Liver (tissue), 9 donors: ENCODE results near the gene TEX44. TPM values are rescaled to one million over a fixed set of nuclear protein-coding genes. Genes with fewer than 3 reads are reported as not detected.
"Not testable (repeated sequence)": the region's sequence is repeated elsewhere in the genome, so short reads cannot be mapped to it uniquely, and the experiment has no call there.

Source experiments
- DNase-seq: peaks from one replicate; pipeline ENCODE4 v3.0.0-alpha.2; 2017; ENCODE audit warnings: low spot score
- H3K27ac ChIP-seq, 2 donors: one replicate each; pipeline ENCODE4 v1.7.0; 2013; ENCODE audit warnings: inconsistent platforms in 2 of 2, low read length in 2 of 2, control low read depth in 1 of 2, low read depth in 1 of 2, mild to moderate bottlenecking in 1 of 2
- H3K27me3 ChIP-seq, 4 donors: one replicate each; pipeline versions ENCODE4 v1.6.1 to v1.7.0; 2013; ENCODE audit warnings: low read length in 3 of 4, inconsistent platforms in 1 of 4, mild to moderate bottlenecking in 1 of 4, moderate library complexity in 1 of 4; ENCODE audit not compliant: control insufficient read depth in 4 of 4, insufficient read depth in 4 of 4
- H3K36me3 ChIP-seq, 4 donors: one replicate each; pipeline versions ENCODE4 v1.6.1 to v1.7.0; 2013; ENCODE audit warnings: low read length in 3 of 4, mild to moderate bottlenecking in 3 of 4, low read depth in 1 of 4, moderate library complexity in 1 of 4; ENCODE audit not compliant: control insufficient read depth in 4 of 4, insufficient read depth in 3 of 4
- H3K4me1 ChIP-seq, 4 donors: one replicate each; pipeline versions ENCODE4 v1.6.1 to v1.7.0; 2013; ENCODE audit warnings: low read length in 3 of 4, mild to moderate bottlenecking in 3 of 4, moderate library complexity in 1 of 4; ENCODE audit not compliant: control insufficient read depth in 4 of 4, insufficient read depth in 4 of 4
- H3K4me3 ChIP-seq, 3 donors: one replicate each; pipeline versions ENCODE4 v1.6.1 to v1.7.0; 2013; ENCODE audit warnings: low read length in 3 of 3, control low read depth in 1 of 3, low read depth in 1 of 3, mild to moderate bottlenecking in 1 of 3
- H3K9ac ChIP-seq, 2 donors: one replicate each; pipeline ENCODE4 v1.7.0; 2013; ENCODE audit warnings: low read length in 2 of 2, mild to moderate bottlenecking in 2 of 2, moderate library complexity in 2 of 2, control low read depth in 1 of 2, low read depth in 1 of 2
- H3K9me3 ChIP-seq, 4 donors: one replicate each; pipeline versions ENCODE4 v1.6.1 to v1.7.0; 2013; ENCODE audit warnings: low read length in 3 of 4; ENCODE audit not compliant: control insufficient read depth in 4 of 4
- EGR1 ChIP-seq, 2 donors: IDR thresholded peaks; 2 replicates each; pipeline ENCODE4 v1.6.1; 2016 to 2018; ENCODE audit warnings: antibody characterized with exemption in 2 of 2, low read depth in 2 of 2
- FOXA1 ChIP-seq: IDR thresholded peaks from 2 replicates; pipeline ENCODE4 v1.6.1; 2016; ENCODE audit warnings: antibody characterized with exemption
- FOXA2 ChIP-seq: IDR thresholded peaks from 2 replicates; pipeline ENCODE4 v1.6.1; 2016; ENCODE audit warnings: antibody characterized with exemption
- GABPA ChIP-seq, 2 donors: IDR thresholded peaks in 1 of 2; conservative IDR thresholded peaks in 1 of 2; 2 replicates each; pipeline ENCODE4 v1.6.1; 2016; ENCODE audit warnings: antibody characterized with exemption in 2 of 2, mild to moderate bottlenecking in 1 of 2, moderate library complexity in 1 of 2
- REST ChIP-seq: IDR thresholded peaks from 2 replicates; pipeline ENCODE4 v1.6.1; 2016; ENCODE audit warnings: antibody characterized with exemption, mild to moderate bottlenecking
- RXRA ChIP-seq, 2 donors: IDR thresholded peaks; 2 replicates each; pipeline ENCODE4 v1.6.1; 2017 to 2018; ENCODE audit warnings: antibody characterized with exemption in 2 of 2, mild to moderate bottlenecking in 1 of 2
- TAF1 ChIP-seq: conservative IDR thresholded peaks from 2 replicates; pipeline ENCODE4 v1.6.1; 2016; ENCODE audit warnings: antibody characterized with exemption, mild to moderate bottlenecking
- YY1 ChIP-seq: IDR thresholded peaks from 2 replicates; pipeline ENCODE4 v1.6.1; 2016; ENCODE audit warnings: antibody characterized with exemption, mild to moderate bottlenecking
- WGBS: extraction: QIAGEN DNeasy Blood & Tissue Kit; methylation state at CpG from one replicate; pipeline ENCODE4 v1.1.7; 2013; 5-methylcytosine and 5-hydroxymethylcytosine counted together
- polyA plus RNA-seq, 2 donors: library from polyadenylated mRNA; stranded (reverse) in 1 of 2; unstranded in 1 of 2; fragments of 200-250 nt in 1 of 2; fragments of >200 nt in 1 of 2; fragmentation: Nextera tagmentation in 1 of 2; extraction: Ambion mirVana in 1 of 2; gene quantifications; one replicate each; pipeline versions ENCODE4 v1.2.1 to v1.2.3, GENCODE V29; 2013 to 2015
- total RNA-seq, 2 donors: library from RNA; depleted of rRNA; stranded (reverse); fragments of >200 nt; gene quantifications; one replicate each; pipeline ENCODE4 v1.2.3, GENCODE V29; 2014
- TF ChIP-seq, protein P1 (sequence below): IDR thresholded peaks from 2 replicates; pipeline ENCODE4 v1.6.1; 2016; ENCODE audit warnings: antibody characterized with exemption
- donor health status: healthy.
- donor health status: healthy.
- donor health status: healthy.
- donor health status: healthy.
- donor health status: healthy.

Gene TEX44
- total and polyA plus RNA-seq, 4 donors, result not detected

GRCh38 chr2:231568785-231569435, 23.8 kb upstream of the TEX44 start:
- DNase-seq, result no peak
- WGBS, result 86% methylated on average over 7 of the region's 7 CpGs

DNA sequence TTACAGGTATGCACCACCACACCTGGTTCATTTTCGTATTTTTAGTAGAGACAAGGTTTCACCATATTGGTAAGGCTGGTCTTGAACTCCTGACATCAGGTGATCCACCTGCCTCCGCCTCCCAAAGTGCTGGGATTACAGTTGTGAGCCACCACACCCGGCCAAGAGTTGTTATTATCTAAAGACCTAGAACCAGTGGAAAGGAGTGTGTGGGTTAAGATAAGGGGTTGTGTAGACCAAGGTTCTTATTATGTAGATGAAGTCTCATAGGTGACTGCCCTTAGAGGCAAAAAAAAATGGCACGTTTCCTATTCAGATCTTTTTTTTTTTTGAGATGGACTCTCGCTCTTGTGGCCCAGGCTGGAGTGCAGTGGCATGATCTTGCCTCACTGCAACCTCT, 21.7 kb upstream of the TEX44 start:
- not testable (repeated sequence) for DNase-seq, H3K27ac ChIP-seq

More at GRCh38 chr2:231568785-231569435, 23.8 kb upstream of the TEX44 start:
- Histone ChIP-seq H3K27me3 (no peaks in the 10 kb centered on the region), H3K9me3 (peaks cover 0 to 3% (median 0%) of the 10 kb centered on the region in 4 donors), H3K9ac (no peak overlapping the region), H3K4me1 (no peaks in the 10 kb centered on the region), H3K36me3 (no peaks in the 10 kb centered on the region), H3K4me3 (no peak overlapping the region), H3K27ac (no peak overlapping the region)
- TF ChIP-seq FOXA2 (no peak), EGR1 (IDR thresholded peaks at IDR 0.05; ENCODE audit: low read depth in 2 of 2) (no peak), REST (no peak), TAF1 (no peak), FOXA1 (no peak), YY1 (no peak), RXRA (IDR thresholded peaks at IDR 0.05) (no peak)

DNA sequence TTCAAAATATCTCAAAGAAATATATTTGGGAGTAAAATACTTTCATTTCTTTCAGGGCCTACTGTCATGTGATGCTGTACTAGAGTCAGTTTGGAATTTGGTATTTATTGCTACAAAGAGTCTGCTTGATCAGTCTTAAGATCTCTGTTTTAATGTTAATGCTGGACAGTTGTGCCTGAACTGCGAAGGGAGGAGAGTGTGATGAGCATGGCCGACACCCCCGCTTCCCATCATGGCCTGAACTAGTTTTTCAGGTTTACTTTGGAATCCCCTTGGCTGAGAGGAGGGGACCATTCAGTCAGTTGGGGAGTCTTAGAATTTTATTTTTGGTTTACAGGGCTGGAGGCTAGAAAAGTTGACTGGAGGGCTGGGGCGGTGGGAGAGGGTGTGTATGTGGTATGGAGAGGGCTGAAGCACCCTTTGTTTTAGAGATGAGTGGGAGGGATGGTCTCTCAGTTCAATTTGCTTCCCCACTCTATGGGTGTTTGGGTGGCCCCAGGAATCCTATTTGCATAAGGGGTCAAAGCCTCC, 20.9 kb upstream of the TEX44 start:
- H3K9me3 ChIP-seq, result peaks cover 0 to 3% (median 0%) of the 10 kb centered on the region in 4 donors
- 86% methylated on average over 4 of the region's 4 CpGs for WGBS
- H3K36me3 ChIP-seq, result no peaks in the 10 kb centered on the region
- H3K9ac ChIP-seq, result no peak overlapping the region
- DNase-seq, result no peak
- H3K4me1 ChIP-seq, result no peaks in the 10 kb centered on the region
- no peaks in the 10 kb centered on the region for H3K27me3 ChIP-seq
- no peak overlapping the region for H3K27ac ChIP-seq
- H3K4me3 ChIP-seq, result no peak overlapping the region
- TF ChIP-seq EGR1 (IDR thresholded peaks at IDR 0.05; ENCODE audit: low read depth in 2 of 2), result no peak
- TF ChIP-seq FOXA2, result no peak
- no peak for TF ChIP-seq GABPA (IDR thresholded peaks at IDR 0.05 in 1 of 2, conservative IDR thresholded peaks at IDR 0.05 in 1 of 2)
- no peak for TF ChIP-seq RXRA (IDR thresholded peaks at IDR 0.05)
- no peak for TF ChIP-seq FOXA1
- no peak for TF ChIP-seq TAF1
- TF ChIP-seq, protein P1, sequence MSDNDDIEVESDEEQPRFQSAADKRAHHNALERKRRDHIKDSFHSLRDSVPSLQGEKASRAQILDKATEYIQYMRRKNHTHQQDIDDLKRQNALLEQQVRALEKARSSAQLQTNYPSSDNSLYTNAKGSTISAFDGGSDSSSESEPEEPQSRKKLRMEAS, result no peak

More for the DNA sequence above, 21.7 kb upstream of the TEX44 start:
- not testable (repeated sequence) for H3K4me1 ChIP-seq, H3K9me3 ChIP-seq, H3K27me3 ChIP-seq, H3K9ac ChIP-seq, H3K4me3 ChIP-seq, H3K36me3 ChIP-seq
- WGBS, result 80% methylated on average over 5 of the region's 5 CpGs
